Karpas-422 (cell line): ENCODE results near the gene LANCL2. TPM values are rescaled to one million over a fixed set of nuclear protein-coding genes. Genes with fewer than 3 reads are reported as not detected.

Experiments
- DNase-seq: peaks from one replicate; pipeline ENCODE4 v3.0.0-alpha.2; 2015
- H2AFZ ChIP-seq: fragments of 200-600 bp; sonication (generic); 2 replicates; pipeline ENCODE4 v1.6.1; 2014; ENCODE audit warnings: antibody characterized with exemption, low read length, mixed read lengths
- H3K27ac ChIP-seq: fragments of 200-600 bp; sonication (generic); 2 replicates; pipeline ENCODE4 v1.5.1; 2014; ENCODE audit warnings: mild to moderate bottlenecking, low read length, moderate library complexity
- H3K27me3 ChIP-seq: fragments of 200-600 bp; sonication (generic); 2 replicates; pipeline ENCODE4 v1.6.1; 2014; ENCODE audit warnings: low read length, mixed read lengths
- H3K36me3 ChIP-seq: fragments of 200-600 bp; sonication (generic); 2 replicates; pipeline ENCODE4 v1.6.1; 2014; ENCODE audit warnings: low read length, mixed read lengths; ENCODE audit not compliant: insufficient read depth
- H3K4me1 ChIP-seq: fragments of 200-600 bp; sonication (generic); 2 replicates; pipeline ENCODE4 v1.6.1; 2014; ENCODE audit warnings: mild to moderate bottlenecking, low read length, mixed read lengths
- H3K4me2 ChIP-seq: fragments of 200-600 bp; sonication (generic); 2 replicates; pipeline ENCODE4 v1.6.1; 2014; ENCODE audit warnings: low read length, low read depth, mild to moderate bottlenecking; ENCODE audit not compliant: poor library complexity, severe bottlenecking
- H3K4me3 ChIP-seq: fragments of 200-600 bp; sonication (generic); 2 replicates; pipeline ENCODE4 v1.5.1; 2014; ENCODE audit warnings: mild to moderate bottlenecking, antibody characterized with exemption, low read length, mixed read lengths
- H3K79me2 ChIP-seq: fragments of 200-600 bp; sonication (generic); 2 replicates; pipeline ENCODE4 v1.6.1; 2014; ENCODE audit warnings: mild to moderate bottlenecking, low read length, mixed read lengths
- H3K9ac ChIP-seq: fragments of 200-600 bp; sonication (generic); 2 replicates; pipeline ENCODE4 v1.6.0; 2014; ENCODE audit warnings: low read length
- H3K9me2 ChIP-seq: fragments of 200-600 bp; sonication (generic), shearing (Covaris generic); replicated peaks from 2 replicates; pipeline ENCODE4 v1.6.0; 2014; ENCODE audit warnings: mild to moderate bottlenecking, low read length, moderate library complexity; ENCODE audit not compliant: insufficient read depth
- H3K9me3 ChIP-seq: fragments of 300-700, 200-600 bp; sonication (generic); 2 replicates; pipeline ENCODE4 v1.6.1; 2014; ENCODE audit warnings: low read length, mixed read lengths
- H4K20me1 ChIP-seq: fragments of 200-600 bp; sonication (generic); 2 replicates; pipeline ENCODE4 v1.6.1; 2014; ENCODE audit warnings: mild to moderate bottlenecking, antibody characterized with exemption, low read length, low read depth; ENCODE audit not compliant: insufficient read depth
- total RNA-seq: library from RNA; depleted of rRNA; stranded (reverse); fragments of >200 nt; shearing (Covaris generic); gene quantifications from 2 replicates; pipeline ENCODE4 v1.2.3, GENCODE V29; 2014; ENCODE audit warnings: low replicate concordance

The LANCL2 gene
- total RNA-seq, 1 experiment from 2014 or later = 10.9 TPM

GRCh38 chr7:55339033-55340000 is 25.8 kb upstream of the LANCL2 start:
- H4K20me1 ChIP-seq = no peaks in the 10 kb centered on the region
- H2AFZ ChIP-seq = no peak overlapping the region
- H3K27ac ChIP-seq = no peak overlapping the region
- no peaks in the 10 kb centered on the region for H3K79me2 ChIP-seq
- H3K27me3 ChIP-seq = no peaks in the 10 kb centered on the region
- no peaks in the 10 kb centered on the region for H3K9me2 ChIP-seq
- no peak overlapping the region for H3K9ac ChIP-seq
- no peaks in the 10 kb centered on the region for H3K4me1 ChIP-seq
- no peak overlapping the region for H3K4me3 ChIP-seq
- no peaks in the 10 kb centered on the region; the same call in 1 of the 2 replicates for H3K9me3 ChIP-seq
- no peak overlapping the region for H3K4me2 ChIP-seq
- no peak for DNase-seq
- H3K36me3 ChIP-seq = no peaks in the 10 kb centered on the region

DNA sequence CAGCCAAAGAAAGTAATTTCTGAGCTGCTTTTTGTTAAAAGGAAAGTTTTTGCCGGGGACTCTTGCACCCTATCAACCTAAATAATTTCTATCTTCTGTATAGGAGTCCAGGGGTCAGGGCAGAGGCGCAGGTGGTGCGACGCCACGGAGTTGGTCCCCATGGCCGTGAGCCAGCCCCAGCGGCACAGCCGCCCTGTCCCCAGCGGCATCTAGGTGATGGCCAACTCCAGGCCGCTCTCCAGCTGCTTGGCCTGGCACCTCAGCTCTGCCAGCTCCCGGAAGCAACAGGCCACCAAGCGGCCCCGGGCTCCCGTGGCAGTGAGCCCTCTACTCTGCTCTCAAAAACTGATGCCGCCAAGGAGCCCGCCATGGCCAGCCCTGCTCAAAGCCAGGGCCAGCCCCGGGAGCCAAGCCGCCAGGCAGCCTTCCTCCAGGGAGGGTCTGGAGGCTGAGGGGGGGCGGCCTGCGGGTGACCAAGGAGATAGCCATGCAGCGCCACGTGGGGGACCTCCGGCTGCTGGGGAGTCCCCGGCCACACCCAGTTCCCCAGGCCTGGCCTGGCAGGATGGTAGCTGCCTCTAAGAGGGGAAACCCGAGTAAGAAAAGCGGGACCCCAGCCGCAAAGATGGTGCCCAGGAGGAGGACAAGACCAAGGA is 22.8 kb upstream of the LANCL2 start:
- Histone ChIP-seq H2AFZ (no peak overlapping the region), H3K79me2 (no peaks in the 10 kb centered on the region), H3K9ac (no peak overlapping the region), H3K27me3 (no peaks in the 10 kb centered on the region), H3K4me2 (no peak overlapping the region), H3K4me3 (no peak overlapping the region), H3K36me3 (no peaks in the 10 kb centered on the region), H3K9me2 (no peaks in the 10 kb centered on the region), H3K9me3 (no peaks in the 10 kb centered on the region; the same call in 1 of the 2 replicates), H3K27ac (no peak overlapping the region), H4K20me1 (no peaks in the 10 kb centered on the region), H3K4me1 (no peaks in the 10 kb centered on the region)
- no peak for DNase-seq

GRCh38 chr7:55343002-55343781 is 21.9 kb upstream of the LANCL2 start:
- H3K79me2 ChIP-seq = no peaks in the 10 kb centered on the region
- no peak overlapping the region for H3K4me3 ChIP-seq

DNA sequence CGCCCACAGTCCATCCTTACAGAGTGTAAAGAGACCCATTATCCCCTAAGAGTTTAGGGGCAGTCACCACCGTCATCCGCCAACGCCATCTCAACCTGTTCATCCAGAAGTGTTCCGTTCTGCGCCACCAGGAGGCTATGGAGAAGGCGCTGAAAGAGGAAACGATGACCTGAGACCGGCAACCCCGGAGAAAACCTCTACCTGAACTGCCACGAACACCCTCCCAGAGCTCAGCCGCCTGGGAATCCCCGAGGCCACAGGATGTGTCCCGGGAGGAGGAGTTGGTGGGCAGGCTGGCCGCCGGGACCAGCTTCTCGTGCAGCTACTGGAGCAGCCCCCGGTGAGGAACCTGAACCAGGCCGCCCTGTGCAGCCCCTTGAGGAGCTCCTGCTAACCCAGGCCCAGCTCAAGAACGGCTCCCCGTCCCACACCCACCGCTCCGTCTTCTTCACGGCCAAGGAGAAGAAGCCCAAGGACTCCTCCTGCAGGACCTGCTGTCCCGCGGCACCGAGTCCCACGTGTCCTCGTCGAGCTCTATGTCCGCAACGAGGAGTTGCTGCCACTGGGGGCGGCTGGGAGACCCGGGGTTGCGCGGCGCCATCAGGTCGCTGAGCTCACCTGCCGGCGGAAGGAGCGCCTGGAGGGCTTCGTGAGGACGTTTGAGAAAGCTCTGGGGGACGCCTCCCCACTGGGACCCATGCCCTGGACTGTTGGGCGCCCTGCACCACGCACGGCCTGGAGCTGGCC is 21.1 kb upstream of the LANCL2 start:
- Histone ChIP-seq H3K79me2 (no peaks in the 10 kb centered on the region), H4K20me1 (no peaks in the 10 kb centered on the region), H3K9me2 (no peaks in the 10 kb centered on the region), H3K4me1 (no peaks in the 10 kb centered on the region), H3K9me3 (no peaks in the 10 kb centered on the region; the same call in 1 of the 2 replicates), H3K4me3 (no peak overlapping the region), H3K27me3 (no peaks in the 10 kb centered on the region), H3K36me3 (no peaks in the 10 kb centered on the region), H3K9ac (no peak overlapping the region), H3K27ac (no peak overlapping the region), H2AFZ (no peak overlapping the region), H3K4me2 (no peak overlapping the region)
- DNase-seq = no peak

More at GRCh38 chr7:55343002-55343781, 21.9 kb upstream of the LANCL2 start:
- no peaks in the 10 kb centered on the region for H3K4me1 ChIP-seq
- no peaks in the 10 kb centered on the region for H4K20me1 ChIP-seq
- no peaks in the 10 kb centered on the region for H3K9me2 ChIP-seq
- no peak overlapping the region for H3K4me2 ChIP-seq
- no peak overlapping the region for H3K9ac ChIP-seq
- no peak overlapping the region for H2AFZ ChIP-seq
- H3K27me3 ChIP-seq = no peaks in the 10 kb centered on the region
- no peaks in the 10 kb centered on the region; the same call in 1 of the 2 replicates for H3K9me3 ChIP-seq
- H3K36me3 ChIP-seq = no peaks in the 10 kb centered on the region
- no peak overlapping the region for H3K27ac ChIP-seq
- DNase-seq = no peak

GRCh38 chr7:55344840-55345239 is 20.3 kb upstream of the LANCL2 start:
- H3K9me2 ChIP-seq = no peaks in the 10 kb centered on the region
- no peaks in the 10 kb centered on the region for H3K27me3 ChIP-seq
- H2AFZ ChIP-seq = no peak overlapping the region
- no peaks in the 10 kb centered on the region for H3K79me2 ChIP-seq
- H3K4me3 ChIP-seq = no peak overlapping the region
- H3K27ac ChIP-seq = no peak overlapping the region
- no peak overlapping the region for H3K9ac ChIP-seq
- H4K20me1 ChIP-seq = no peaks in the 10 kb centered on the region
- H3K9me3 ChIP-seq = no peaks in the 10 kb centered on the region; the same call in 1 of the 2 replicates
- H3K36me3 ChIP-seq = no peaks in the 10 kb centered on the region
- no peaks in the 10 kb centered on the region for H3K4me1 ChIP-seq
- H3K4me2 ChIP-seq = no peak overlapping the region
- DNase-seq = no peak

DNA sequence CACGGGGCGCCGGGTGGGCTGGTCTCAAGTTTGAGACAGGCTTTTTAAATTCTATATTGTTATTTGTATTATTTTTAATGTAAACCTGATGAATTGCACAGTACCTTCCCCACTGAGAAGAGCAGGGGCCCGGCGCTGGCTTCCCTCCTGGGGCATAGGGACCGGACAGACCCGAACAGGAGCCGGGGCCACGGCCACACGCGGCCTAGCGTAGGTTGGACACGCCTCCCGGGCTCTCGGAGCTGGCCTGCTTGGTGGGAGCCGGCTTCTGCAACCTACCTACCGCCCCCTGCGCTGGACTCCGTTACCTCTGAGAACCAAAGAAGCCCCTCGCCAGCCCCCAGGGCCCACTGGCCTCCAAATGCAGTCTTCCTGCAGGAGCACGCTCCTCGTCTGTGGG is 19.8 kb upstream of the LANCL2 start:
- Histone ChIP-seq H3K4me1 (no peaks in the 10 kb centered on the region), H3K4me3 (no peak overlapping the region), H3K27ac (no peak overlapping the region), H4K20me1 (no peaks in the 10 kb centered on the region), H3K36me3 (no peaks in the 10 kb centered on the region), H3K27me3 (no peaks in the 10 kb centered on the region), H3K9me2 (no peaks in the 10 kb centered on the region), H3K9me3 (no peaks in the 10 kb centered on the region; the same call in 1 of the 2 replicates), H2AFZ (no peak overlapping the region), H3K79me2 (no peaks in the 10 kb centered on the region), H3K4me2 (no peak overlapping the region), H3K9ac (no peak overlapping the region)
- no peak for DNase-seq

DNA sequence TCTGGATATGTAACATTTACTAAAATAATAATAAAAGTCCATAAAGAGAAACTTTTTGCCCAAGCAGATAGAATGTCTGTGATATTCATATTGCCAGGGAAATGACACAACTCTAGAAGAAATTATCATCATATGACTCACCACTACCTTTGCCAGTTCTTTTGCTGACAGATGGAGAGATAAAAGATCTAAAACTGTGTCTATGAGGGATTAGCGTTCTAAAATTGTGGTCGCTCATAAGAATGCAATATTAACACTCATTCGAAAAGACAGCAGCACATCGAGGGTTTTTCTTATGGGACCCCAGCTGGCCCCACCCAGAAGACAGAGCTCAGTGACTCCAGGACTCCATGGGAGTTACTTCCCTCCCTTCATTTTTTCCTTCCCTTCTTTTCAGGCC is 16.6 kb upstream of the LANCL2 start:
- Histone ChIP-seq H2AFZ (no peak overlapping the region), H3K9me3 (no peaks in the 10 kb centered on the region; the same call in 1 of the 2 replicates), H3K79me2 (no peaks in the 10 kb centered on the region), H3K4me2 (no peak overlapping the region), H3K27ac (no peak overlapping the region), H3K4me1 (no peaks in the 10 kb centered on the region), H3K27me3 (no peaks in the 10 kb centered on the region), H3K9ac (no peak overlapping the region), H3K36me3 (no peaks in the 10 kb centered on the region), H3K9me2 (no peaks in the 10 kb centered on the region), H3K4me3 (no peak overlapping the region), H4K20me1 (no peaks in the 10 kb centered on the region)
- no peak for DNase-seq
